ENCODE results near the gene DHRS13.

GRCh38 chr17:28911411-28912045 lies 8.6 kb upstream of the DHRS13 start:
- TF ChIP-seq POLR2A (IDR thresholded peaks at IDR 0.05) (no peak), CTCF (IDR thresholded peaks at IDR 0.05) (no peak)
